ENCODE measurements around the gene KIF15.
A peak's percentile ranks its signal among the peaks of the same experiment; 100 is the strongest.

GRCh38 chr3:44886561-44886960 lies 125.0 kb downstream of the KIF15 start:
- no peak for TF ChIP-seq CTCF (IDR thresholded peaks at IDR 0.05)
- peak in 1 of 3 donors; percentile 19 for TF ChIP-seq POLR2AphosphoS5 (IDR thresholded peaks at IDR 0.05)
- no peak for TF ChIP-seq EP300 (IDR thresholded peaks at IDR 0.05)
- TF ChIP-seq POLR2A (IDR thresholded peaks at IDR 0.05): no peak

All from suprapubic skin (tissue), 4 donors.